GM18909 (cell line): Measurements from ENCODE around the gene CASKIN1.
"Not testable (repeated sequence)": the region's sequence is repeated elsewhere in the genome, so short reads cannot be mapped to it uniquely, and the experiment has no call there.

Experiments used
- ATAC-seq: cut with Tn5 transposase; IDR thresholded peaks from one replicate; pipeline ENCODE4 v1.9.1; 2021; ENCODE audit warnings: mild to moderate bottlenecking; ENCODE audit not compliant: unreplicated experiment, poor library complexity

CASKIN1 gene, protein sequence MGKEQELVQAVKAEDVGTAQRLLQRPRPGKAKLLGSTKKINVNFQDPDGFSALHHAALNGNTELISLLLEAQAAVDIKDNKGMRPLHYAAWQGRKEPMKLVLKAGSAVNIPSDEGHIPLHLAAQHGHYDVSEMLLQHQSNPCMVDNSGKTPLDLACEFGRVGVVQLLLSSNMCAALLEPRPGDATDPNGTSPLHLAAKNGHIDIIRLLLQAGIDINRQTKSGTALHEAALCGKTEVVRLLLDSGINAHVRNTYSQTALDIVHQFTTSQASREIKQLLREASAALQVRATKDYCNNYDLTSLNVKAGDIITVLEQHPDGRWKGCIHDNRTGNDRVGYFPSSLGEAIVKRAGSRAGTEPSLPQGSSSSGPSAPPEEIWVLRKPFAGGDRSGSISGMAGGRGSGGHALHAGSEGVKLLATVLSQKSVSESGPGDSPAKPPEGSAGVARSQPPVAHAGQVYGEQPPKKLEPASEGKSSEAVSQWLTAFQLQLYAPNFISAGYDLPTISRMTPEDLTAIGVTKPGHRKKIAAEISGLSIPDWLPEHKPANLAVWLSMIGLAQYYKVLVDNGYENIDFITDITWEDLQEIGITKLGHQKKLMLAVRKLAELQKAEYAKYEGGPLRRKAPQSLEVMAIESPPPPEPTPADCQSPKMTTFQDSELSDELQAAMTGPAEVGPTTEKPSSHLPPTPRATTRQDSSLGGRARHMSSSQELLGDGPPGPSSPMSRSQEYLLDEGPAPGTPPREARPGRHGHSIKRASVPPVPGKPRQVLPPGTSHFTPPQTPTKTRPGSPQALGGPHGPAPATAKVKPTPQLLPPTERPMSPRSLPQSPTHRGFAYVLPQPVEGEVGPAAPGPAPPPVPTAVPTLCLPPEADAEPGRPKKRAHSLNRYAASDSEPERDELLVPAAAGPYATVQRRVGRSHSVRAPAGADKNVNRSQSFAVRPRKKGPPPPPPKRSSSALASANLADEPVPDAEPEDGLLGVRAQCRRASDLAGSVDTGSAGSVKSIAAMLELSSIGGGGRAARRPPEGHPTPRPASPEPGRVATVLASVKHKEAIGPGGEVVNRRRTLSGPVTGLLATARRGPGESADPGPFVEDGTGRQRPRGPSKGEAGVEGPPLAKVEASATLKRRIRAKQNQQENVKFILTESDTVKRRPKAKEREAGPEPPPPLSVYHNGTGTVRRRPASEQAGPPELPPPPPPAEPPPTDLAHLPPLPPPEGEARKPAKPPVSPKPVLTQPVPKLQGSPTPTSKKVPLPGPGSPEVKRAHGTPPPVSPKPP (N-terminal part only)

DNA sequence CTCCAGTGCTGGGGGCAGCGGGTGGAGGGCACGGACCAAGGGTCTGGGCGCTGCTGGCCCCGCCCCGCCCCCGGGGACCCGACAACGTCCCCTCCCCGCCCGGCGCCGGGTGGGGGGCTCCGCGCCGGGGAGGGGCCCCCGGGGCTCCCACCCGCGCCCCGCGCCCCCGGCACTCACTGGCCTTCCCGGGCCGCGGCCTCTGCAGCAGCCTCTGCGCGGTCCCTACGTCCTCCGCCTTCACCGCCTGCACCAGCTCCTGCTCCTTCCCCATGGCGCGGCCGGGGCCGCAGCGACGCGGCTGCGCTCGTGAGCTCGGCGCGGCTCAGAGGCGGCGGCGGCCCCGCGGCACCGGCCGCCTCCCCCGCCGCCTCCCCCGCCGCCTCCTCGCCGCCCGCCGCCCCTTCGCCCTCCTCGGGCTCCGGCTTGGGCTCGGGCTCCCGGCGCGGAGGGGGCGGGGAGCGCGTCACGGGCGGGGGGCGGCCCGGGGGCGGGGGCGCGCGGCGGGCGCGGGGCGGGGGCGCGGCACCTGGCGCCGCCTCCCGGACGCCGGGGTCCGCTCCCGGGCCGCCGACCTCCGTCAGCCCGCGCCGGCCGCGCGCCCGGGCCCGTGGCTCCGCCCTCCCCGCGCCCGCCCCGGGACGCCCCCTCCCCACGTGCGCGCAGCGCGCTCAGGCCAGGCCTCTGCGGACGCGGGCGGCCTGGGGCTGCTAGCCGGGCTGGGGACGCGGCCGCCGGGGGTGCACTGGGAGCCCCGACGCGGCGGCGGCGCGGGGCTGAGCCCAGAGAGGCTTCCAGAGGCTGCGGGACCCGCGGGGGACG, at the start of gene CASKIN1:
TSS of gene CASKIN1 (minus strand) at position 444 of the 819 bp plus-strand sequence. CDS start at position 271, 173 bp downstream.
- no peak for ATAC-seq

DNA sequence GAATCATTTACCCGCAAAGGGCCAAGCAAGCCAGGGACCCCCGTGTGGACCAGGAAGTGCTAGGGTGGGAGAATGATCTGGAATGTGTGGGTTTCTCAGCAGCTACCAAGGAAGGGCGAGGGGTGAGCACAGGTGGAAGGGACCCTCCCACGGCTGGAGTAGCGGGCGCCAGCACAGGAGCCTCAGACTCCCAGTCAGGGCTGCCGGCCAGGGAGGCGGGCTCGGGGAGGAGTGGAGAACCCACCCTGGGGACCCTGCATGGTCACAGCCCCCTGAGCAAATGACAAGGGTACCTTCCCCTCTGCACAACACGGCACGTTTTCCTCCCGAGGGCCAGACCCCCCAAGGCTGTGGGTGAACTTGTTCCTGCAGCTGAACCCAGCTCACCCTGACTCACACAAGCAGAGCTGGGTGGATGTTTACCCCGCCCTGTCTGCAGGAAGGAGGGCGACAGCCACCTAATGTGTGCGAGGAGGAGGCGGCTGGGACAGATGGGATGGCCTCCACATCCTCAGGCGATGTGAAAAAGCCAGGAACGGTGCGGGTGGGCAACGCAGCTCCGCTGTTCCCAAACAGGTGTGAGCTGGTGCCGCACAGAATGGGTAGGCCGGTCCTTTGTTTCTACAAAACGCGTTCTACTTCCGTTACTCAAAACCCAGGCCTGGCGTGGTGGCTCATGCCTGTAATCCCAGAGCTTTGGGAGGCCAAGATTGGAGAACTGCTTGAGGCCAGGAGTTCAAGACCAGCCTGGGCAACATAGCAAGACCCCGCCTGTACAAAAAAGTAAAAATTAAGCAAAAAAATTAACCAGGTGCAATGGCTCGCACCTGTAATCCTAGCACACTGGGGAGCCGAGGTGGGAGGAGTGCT, 48.8 kb upstream of the CASKIN1 start:
- no peak for ATAC-seq

DNA sequence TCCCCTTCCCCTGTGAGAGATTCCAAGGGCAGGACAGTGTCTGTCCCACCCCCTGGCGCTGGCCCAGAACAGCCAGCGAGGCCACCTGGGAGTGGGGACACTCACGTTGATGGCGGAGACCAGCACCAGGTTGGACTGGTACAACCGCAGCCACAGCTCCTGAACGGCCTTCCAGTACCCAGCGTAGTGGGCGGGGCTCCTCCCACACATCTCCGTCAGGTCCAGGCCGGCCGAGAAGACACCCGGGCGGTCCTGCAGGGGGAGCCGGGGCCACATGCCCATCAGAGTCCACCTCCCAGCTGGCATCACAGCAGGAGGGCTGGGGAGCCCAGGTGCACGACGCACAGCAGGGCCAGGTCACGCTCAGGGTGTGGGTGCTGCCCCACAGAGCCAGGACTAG, 47.9 kb upstream of the CASKIN1 start:
- ATAC-seq = no peak

DNA sequence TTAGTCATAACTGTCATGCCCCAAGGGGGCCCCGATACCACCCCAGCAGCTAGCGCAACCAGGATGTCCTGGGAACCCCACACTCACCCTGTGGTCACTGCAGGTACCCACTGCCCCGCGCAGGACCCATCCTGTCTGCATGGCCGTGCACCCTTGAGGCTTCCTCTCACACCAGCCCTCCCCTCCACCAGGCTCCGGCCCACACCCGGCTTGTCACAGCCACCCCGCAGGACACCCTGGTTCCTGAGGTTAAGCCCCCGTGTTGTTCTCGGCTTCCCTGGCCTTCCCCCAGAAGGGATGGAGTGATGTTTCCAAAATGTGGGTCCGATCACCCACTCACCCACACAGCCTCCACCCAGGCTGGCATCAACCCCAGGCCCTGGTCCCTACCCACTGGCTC, 47.4 kb upstream of the CASKIN1 start:
- ATAC-seq = no peak

DNA sequence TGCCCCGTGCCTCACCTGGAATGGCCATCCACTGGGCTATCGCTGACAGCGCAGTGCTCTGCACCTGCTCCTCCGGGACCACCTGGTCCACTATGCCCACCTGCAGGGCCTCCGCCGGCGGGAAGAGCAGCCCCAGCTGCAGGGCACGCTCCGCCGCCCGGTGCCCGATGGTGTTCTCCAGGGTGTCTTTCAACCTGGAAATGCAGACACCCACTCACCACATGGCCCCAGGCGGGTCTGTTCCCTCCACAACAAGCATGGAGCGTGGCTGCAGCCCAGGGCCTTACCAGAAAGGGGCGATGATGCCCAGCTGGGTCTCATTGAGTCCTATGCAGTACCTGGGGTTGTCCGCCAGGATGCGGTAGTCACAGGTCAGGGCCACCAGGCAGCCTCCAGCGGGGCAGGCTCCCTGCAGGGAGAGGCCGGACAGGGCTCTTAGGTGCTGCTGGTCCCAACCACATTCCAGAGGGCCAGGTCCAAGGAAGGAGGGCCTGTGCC, 46.7 kb upstream of the CASKIN1 start:
- ATAC-seq = no peak

DNA sequence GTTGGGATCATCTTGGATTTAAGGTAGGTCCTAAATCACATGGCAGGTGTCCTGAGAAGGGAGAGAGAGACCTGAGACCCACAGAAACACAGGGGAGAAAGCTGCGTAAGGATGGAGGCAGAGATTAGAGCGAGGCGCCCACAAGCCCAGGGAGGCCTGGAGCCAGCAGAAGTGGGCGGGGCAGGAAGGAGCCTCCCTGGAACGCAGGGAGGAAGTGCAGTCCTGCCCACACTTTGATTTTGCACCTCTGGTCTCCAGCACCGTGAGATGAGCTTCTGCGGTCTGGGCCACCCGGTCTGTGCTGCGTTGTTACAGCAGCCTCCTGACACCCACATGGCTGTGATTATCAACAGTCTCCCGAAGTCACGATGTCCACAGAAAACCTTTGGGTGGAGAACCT, 46.2 kb upstream of the CASKIN1 start:
- no peak for ATAC-seq

DNA sequence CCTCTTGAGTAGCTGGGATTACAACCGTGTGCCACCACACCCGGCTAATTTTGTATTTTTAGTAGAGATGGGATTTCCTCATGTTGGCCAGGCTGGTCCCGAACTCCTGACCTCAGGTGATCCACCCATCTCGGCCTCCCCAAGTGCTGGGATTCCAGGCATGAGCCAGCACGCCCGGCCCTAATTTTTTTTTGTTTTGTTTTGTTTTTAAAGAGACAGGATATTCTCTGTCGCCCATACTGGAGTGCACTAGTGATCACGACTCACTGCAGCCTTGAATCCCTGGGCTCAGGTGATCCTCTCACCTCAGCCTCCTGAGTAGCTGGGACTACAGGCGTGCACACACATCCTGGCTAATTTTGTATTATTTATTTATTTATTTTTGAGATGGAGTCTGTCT, 43.9 kb upstream of the CASKIN1 start:
- not testable (repeated sequence) for ATAC-seq

DNA sequence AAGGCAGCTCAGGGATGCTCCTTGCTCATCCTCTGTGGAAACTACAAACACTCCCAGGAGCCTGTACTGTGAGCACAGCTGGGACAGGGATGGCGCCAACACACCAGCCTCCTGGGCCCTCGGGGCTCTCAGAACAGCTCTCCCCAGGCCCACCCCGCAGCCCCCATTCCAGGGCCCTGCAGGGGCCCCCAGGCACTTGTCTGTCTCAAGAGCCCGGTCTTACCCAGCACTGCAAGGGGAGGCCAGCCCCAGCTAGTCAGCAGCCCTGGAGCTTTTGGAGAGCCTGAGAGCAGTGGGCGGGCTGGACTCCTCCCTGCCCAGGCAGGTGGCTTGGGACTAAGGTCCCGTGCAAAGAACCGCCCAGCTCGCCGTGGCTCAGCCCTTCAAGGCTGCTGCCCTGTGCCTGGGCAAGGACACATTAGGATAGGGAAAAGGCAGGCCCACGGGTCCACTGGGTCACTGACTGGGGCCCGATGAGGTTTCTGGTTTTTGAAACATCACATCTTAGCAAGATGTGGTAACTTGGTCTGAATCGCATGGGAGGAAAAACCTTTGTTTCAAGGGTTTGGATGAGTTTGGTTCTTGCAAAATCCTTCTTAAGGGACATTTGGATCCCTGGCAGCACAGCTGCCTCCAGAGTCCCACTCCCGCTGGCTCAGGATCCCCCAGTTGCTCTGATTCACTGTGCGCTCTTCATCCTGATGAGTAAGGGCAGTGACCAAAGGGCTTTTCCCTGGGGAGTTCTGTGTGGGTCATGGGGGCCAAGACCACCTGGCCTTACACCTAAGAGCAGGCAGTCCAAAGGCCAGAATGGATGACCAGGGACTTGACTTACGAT, 42.7 kb upstream of the CASKIN1 start:
- ATAC-seq = no peak

DNA sequence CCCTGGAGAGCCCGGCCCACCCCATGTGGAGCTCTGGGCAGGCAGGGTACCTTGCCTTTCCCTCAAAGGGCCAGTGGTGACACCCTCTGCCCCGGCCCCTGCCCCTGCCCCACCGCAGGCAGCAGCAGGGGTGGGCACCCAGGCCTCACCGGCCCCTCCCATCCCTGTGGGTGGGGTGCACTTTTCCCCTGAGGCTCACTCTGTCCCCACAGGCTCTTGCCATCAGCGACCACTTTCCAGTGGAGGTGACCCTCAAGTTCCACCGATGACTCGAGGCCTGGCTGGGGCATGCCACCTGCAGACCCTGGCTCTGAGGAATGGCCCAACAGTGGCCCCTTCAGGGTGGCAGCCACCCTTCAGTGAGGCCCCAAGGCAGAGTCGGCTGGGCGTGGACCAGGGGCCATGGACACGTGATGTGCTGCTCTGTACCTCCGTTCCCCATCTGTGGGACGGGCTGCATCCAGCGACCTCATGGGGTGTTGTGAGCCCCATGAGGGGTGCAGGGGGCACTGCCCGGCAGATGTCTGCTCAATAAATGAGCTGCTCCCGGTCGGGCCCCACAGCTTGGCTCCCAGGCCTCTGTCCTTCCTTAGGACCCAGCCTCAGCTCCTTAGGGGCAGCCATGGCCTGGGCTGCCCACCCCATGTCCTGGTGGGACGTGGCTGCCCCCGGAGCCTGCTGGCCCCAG, 41.9 kb upstream of the CASKIN1 start:
- ATAC-seq = no peak

DNA sequence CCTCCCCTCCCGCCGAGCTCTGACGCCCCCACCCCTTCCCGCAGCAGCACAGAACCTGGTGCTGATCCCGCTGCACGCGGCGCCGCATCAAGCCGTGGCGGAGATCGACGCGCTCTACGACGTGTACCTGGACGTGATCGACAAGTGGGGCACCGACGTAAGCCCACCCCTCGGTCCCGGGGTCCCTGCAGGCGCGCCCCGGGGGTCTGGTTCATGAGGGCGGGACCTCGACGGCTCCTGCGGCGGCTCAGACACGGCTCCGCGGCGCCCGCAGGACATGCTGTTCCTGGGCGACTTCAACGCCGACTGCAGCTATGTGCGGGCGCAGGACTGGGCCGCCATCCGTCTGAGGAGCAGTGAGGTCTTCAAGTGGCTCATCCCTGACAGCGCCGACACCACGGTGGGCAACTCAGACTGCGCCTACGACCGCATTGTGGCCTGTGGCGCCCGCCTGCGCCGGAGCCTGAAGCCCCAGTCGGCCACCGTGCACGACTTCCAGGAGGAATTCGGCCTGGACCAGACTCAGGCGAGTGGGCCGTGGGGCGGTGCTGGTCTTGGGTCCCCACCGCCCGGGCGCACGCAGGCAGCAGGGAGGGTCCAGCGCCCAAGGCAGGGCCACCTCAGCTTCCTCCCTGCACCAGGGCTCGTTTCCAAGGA, 41.2 kb upstream of the CASKIN1 start:
- ATAC-seq = no peak

DNA sequence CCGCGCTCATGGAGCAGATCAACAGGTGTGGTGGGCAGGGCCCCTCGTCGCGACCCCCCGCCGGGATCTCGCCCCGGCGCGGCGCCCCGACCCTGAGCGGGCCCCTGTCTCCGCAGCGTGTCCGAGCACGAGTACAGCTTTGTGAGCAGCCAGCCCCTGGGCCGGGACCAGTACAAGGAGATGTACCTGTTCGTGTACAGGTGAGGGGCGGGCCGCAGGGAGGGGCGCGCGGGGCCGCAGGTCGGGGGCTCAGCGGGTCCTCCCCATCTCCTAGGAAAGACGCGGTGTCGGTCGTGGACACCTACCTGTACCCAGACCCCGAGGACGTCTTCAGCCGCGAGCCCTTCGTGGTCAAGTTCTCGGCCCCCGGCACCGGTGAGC, 40.7 kb upstream of the CASKIN1 start:
- no peak for ATAC-seq

DNA sequence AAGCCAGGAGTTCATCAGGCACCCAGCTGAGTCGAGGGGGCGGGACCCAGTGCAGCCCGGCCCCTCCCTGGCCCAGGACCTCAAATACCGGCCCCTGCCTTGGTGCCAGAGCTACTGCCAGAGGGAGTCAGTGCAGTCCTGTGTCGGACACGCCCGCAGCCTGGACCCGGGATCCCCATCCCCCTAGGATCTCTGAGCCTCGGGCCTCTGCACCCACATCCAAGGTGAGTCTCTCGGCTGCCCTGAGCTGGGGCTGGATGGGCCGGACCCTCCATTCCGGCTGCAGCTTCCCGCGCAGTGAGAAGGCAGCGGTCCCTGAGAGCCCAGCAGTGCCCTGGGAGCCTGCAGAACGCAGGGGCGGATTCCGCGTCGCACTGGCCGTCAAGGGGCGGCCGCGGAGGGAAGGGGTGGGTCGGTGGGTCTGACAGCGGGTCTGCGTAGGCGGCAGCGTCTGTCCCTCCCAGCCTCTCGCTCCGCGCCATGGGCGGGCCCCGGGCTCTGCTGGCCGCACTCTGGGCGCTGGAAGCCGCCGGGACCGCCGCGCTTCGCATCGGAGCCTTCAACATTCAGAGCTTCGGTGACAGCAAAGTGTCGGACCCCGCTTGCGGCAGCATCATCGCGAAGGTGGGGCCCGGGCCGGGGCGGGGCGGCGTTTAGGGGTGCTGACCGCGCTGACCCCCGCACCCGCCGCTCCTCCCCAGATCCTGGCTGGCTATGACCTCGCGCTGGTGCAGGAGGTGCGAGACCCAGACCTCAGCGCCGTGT, 40.1 kb upstream of the CASKIN1 start, which contains the start of gene DNASE1L2:
TSS of gene DNASE1L2 (plus strand) at position 108 of the 765 bp plus-strand sequence. CDS start at position 481, 373 bp downstream.
- no peak for ATAC-seq

DNA sequence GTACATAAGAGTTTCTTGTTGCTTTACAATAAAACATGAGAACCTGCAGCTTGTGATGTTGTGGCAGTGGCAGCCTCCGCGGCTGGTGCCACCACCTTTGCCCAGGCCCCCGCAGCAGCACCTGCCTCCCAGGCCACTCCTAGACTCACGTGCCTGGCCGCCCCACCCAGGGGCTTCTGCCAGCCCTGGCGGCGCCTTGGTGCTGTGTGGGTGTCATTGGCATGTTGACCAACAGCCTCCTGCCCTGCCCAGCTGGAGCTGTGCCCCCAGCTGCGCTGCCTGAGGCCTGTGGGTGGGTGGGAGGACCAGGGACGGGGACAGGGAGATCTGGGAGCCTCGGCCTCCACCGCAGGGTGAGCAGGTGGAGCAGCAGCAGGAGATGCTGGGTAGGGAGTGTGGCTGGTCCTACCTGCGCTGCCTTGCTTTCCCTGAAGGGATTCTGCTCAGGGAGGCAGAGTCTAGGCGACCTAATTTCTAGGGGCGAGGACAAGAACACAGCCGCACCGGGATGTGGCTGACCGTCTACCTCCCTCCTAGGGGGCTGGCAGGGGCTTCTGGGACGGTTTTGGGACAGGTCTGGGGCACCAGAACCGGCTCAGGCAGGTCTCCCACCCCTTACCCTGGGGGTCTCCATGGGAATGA, 39.4 kb upstream of the CASKIN1 start:
- no peak for ATAC-seq

DNA sequence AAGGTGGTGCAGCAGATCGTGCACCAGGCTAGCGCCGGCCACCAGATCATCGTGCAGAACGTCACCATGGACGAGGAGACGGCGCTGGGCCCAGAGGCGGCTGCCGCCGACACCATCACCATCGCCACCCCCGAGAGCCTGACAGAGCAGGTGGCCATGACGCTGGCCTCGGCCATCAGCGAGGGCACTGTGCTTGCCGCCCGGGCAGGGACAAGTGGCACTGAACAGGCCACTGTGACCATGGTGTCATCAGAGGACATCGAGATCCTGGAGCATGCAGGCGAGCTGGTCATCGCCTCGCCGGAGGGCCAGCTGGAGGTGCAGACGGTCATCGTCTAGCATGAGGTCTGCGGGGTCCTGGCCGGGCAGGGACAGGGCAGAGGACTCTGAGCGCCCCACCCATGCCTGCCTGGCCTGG, 38.8 kb upstream of the CASKIN1 start:
- ATAC-seq = no peak

DNA sequence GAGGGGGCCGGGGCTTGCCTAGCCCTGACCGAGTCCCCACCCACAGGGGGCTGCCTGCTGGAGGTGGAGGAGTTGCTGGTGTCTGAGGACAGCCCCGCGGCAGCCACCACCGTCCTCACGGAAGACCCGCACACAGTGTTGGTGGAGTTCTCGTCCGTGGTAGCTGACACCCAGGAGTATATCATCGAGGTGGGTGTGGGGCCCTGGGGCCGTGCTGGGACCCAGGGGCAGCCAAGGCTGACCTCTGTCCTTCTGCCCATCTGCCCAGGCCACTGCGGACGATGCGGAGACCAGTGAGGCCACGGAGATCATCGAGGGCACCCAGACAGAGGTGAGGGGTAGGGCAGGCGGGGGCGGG, 38.4 kb upstream of the CASKIN1 start:
- ATAC-seq = no peak
